GM12878 (cell line): ENCODE data around the gene BRI3BP.

Experiments used
- LARP7 ChIP-seq: fragments of 450-650 bp; IDR thresholded peaks from 2 replicates; pipeline ENCODE4 v1.6.1; 2017; ENCODE audit warnings: mild to moderate bottlenecking
- SMC3 ChIP-seq: IDR thresholded peaks from 2 replicates; pipeline ENCODE4 v1.6.1; 2011; ENCODE audit warnings: low read length, improper control_type of control experiment, borderline replicate concordance

- TF ChIP-seq LARP7 (no peak), SMC3 (no peak)
Measured at GRCh38 chr12:124954771-124955170, 38.7 kb upstream of the BRI3BP start.
